GM19351 (cell line): ENCODE data around the gene MALT1.
"Not testable (repeated sequence)": the region's sequence is repeated elsewhere in the genome, so short reads cannot be mapped to it uniquely, and the experiment has no call there.

Experiments used
- ATAC-seq: cut with Tn5 transposase; IDR thresholded peaks from one replicate; pipeline ENCODE4 v1.9.1; 2021; ENCODE audit warnings: mild to moderate bottlenecking, moderate library complexity; ENCODE audit not compliant: unreplicated experiment

The MALT1 gene

GRCh38 chr18:58768293-58768974 is 97.2 kb downstream of the MALT1 start:
- peak; percentile 93 for ATAC-seq

GRCh38 chr18:58769321-58769720 is 98.1 kb downstream of the MALT1 start:
- no peak for ATAC-seq

- no peak for ATAC-seq
These were observed 99.3 kb downstream of the MALT1 start for GRCh38 chr18:58770601-58771000.

- ATAC-seq, result no peak
These were observed 100.9 kb downstream of the MALT1 start for GRCh38 chr18:58772161-58772560.

GRCh38 chr18:58776084-58776483 is 104.8 kb downstream of the MALT1 start:
- no peak for ATAC-seq

- ATAC-seq, result not testable (repeated sequence)
These were observed 105.3 kb downstream of the MALT1 start for GRCh38 chr18:58776541-58776940.

- ATAC-seq, result no peak
These were observed 106.2 kb downstream of the MALT1 start for GRCh38 chr18:58777471-58777870.

- no peak for ATAC-seq
These were observed 108.3 kb downstream of the MALT1 start for GRCh38 chr18:58779529-58779928.

GRCh38 chr18:58780045-58780444 is 108.8 kb downstream of the MALT1 start:
- no peak for ATAC-seq

GRCh38 chr18:58781627-58782194 is 110.4 kb downstream of the MALT1 start:
- ATAC-seq, result peak; percentile 92

GRCh38 chr18:58784601-58785137 is 113.4 kb downstream of the MALT1 start:
- no peak for ATAC-seq

- no peak for ATAC-seq
These were observed 114.0 kb downstream of the MALT1 start for GRCh38 chr18:58785171-58785805.

GRCh38 chr18:58785870-58786269 is 114.6 kb downstream of the MALT1 start:
- ATAC-seq, result no peak

- ATAC-seq, result no peak
These were observed 116.4 kb downstream of the MALT1 start for GRCh38 chr18:58787536-58788149.

- no peak for ATAC-seq
These were observed 117.2 kb downstream of the MALT1 start for GRCh38 chr18:58788470-58788869.

- no peak for ATAC-seq
These were observed 118.0 kb downstream of the MALT1 start for GRCh38 chr18:58788971-58789875.

- ATAC-seq, result no peak
These were observed 118.6 kb downstream of the MALT1 start for GRCh38 chr18:58789876-58790240.

GRCh38 chr18:58792086-58792485 is 120.8 kb downstream of the MALT1 start:
- peak; percentile 94 for ATAC-seq

GRCh38 chr18:58793361-58793760 is 122.1 kb downstream of the MALT1 start:
- no peak for ATAC-seq

- no peak for ATAC-seq
These were observed 125.0 kb downstream of the MALT1 start for GRCh38 chr18:58796220-58796619.

- peak; percentile 97 for ATAC-seq
These were observed 129.3 kb downstream of the MALT1 start for GRCh38 chr18:58800582-58800981.
